H1 (cell line): Measurements from ENCODE around the gene PLEKHG1. TPM values are rescaled to one million over a fixed set of nuclear protein-coding genes. Genes with fewer than 3 reads are reported as not detected.

ENCODE experiments used
- CTCF ChIA-PET: fragments of 300-600 bp; sonication (Branson Sonifier 250); formaldehyde crosslinking; loops from one replicate; lab custom pipeline; 2021; ENCODE audit not compliant: partially characterized antibody; lab: Charles Lee
- POLR2A ChIA-PET: fragments of 300-600 bp; sonication (Branson Sonifier 250); formaldehyde crosslinking; loops from one replicate; lab custom pipeline; 2021; ENCODE audit warnings: inconsistent platforms; ENCODE audit not compliant: partially characterized antibody; lab: Charles Lee
- DNase-seq, 2 experiments: peaks; one replicate each; pipeline versions ENCODE4 v3.0.0 to v3.0.0-alpha.2; 2010 to 2022; ENCODE audit warnings: low spot score in 2 of 2, low read depth in 1 of 2, mixed read lengths in 1 of 2
- FAIRE-seq: peaks from 2 replicates; lab custom pipeline; 2011; peaks lifted over from hg19 to GRCh38; lab: Jason Lieb, UNC
- H2AFZ ChIP-seq: 2 replicates; pipeline ENCODE4 v1.8.1; 2012; ENCODE audit warnings: low read length, inconsistent platforms
- H2AK5ac ChIP-seq: 2 replicates; pipeline ENCODE4 v1.6.1; 2013; ENCODE audit warnings: low read depth, low read length
- H2BK120ac ChIP-seq: replicated peaks from 2 replicates; pipeline ENCODE3; 2013; ENCODE audit warnings: low read depth, low read length, inconsistent platforms
- H2BK12ac ChIP-seq: 2 replicates; pipeline ENCODE4 v1.6.1; 2013; ENCODE audit warnings: low read depth, low read length
- H2BK15ac ChIP-seq: 2 replicates; pipeline ENCODE4 v1.6.1; 2013; ENCODE audit warnings: low read length
- H2BK20ac ChIP-seq: 2 replicates; pipeline ENCODE4 v1.6.1; 2013; ENCODE audit warnings: low read length
- H2BK5ac ChIP-seq: 2 replicates; pipeline ENCODE4 v1.6.1; 2013; ENCODE audit warnings: low read depth, low read length
- H3K14ac ChIP-seq: 2 replicates; pipeline ENCODE4 v1.6.1; 2013; ENCODE audit warnings: inconsistent platforms; ENCODE audit not compliant: insufficient read length
- H3K18ac ChIP-seq: 2 replicates; pipeline ENCODE4 v1.6.1; 2013; ENCODE audit warnings: low read length; ENCODE audit errors: extremely low read depth
- H3K23ac ChIP-seq: 2 replicates; pipeline ENCODE4 v1.6.1; 2013; ENCODE audit warnings: inconsistent platforms; ENCODE audit not compliant: insufficient read length
- H3K23me2 ChIP-seq: 2 replicates; pipeline ENCODE4 v1.6.1; 2013; ENCODE audit warnings: low read depth, low read length
- H3K27ac ChIP-seq: 2 replicates; pipeline ENCODE4 v1.6.1; 2011; ENCODE audit warnings: low read depth, low read length, inconsistent platforms
- H3K27me3 ChIP-seq, 4 experiments: replicated peaks in 1 of 4; 1 replicate in 1 of 4; 2 replicates in 3 of 4; pipeline versions ENCODE4 v1.6.1 to v1.8.1; 2011 to 2013; ENCODE audit warnings: low read length in 3 of 4, mild to moderate bottlenecking in 3 of 4, inconsistent platforms in 2 of 4, mixed read lengths in 2 of 4, moderate library complexity in 1 of 4; ENCODE audit not compliant: control insufficient read depth in 3 of 4, insufficient read depth in 3 of 4; ENCODE audit errors: extremely low read depth in 1 of 4
- H3K36me3 ChIP-seq, 4 experiments: 2 replicates each; pipeline versions ENCODE4 v1.6.1 to v1.8.1; 2011 to 2013; ENCODE audit warnings: mild to moderate bottlenecking in 4 of 4, low read length in 3 of 4, moderate library complexity in 2 of 4, control low read depth in 1 of 4, inconsistent platforms in 1 of 4; ENCODE audit not compliant: insufficient read depth in 4 of 4, control insufficient read depth in 2 of 4
- H3K4ac ChIP-seq: replicated peaks from 2 replicates; pipeline ENCODE3; 2013; ENCODE audit warnings: low read length, low read depth, mixed read lengths, inconsistent platforms; ENCODE audit not compliant: insufficient read length
- H3K4me1 ChIP-seq, 4 experiments: replicated peaks in 1 of 4; 1 replicate in 1 of 4; 2 replicates in 3 of 4; pipeline versions ENCODE4 v1.6.1 to v1.8.1; 2011 to 2013; ENCODE audit warnings: low read length in 3 of 4, inconsistent platforms in 2 of 4, mixed read lengths in 1 of 4; ENCODE audit not compliant: insufficient read depth in 4 of 4, control insufficient read depth in 3 of 4
- H3K4me2 ChIP-seq, 2 experiments: 2 replicates each; pipeline versions ENCODE4 v1.6.1 to v1.8.1; 2011 to 2013; ENCODE audit warnings: low read depth in 2 of 2, low read length in 2 of 2, control low read depth in 1 of 2, inconsistent platforms in 1 of 2, mild to moderate bottlenecking in 1 of 2; ENCODE audit not compliant: insufficient read depth in 1 of 2
- H3K4me3 ChIP-seq, 4 experiments: fragments of 200-600, 300-600 bp in 1 of 4; sonication (generic), shearing (Covaris generic), sonication (Bioruptor Twin) in 1 of 4; 2 replicates each; pipeline versions ENCODE4 v1.5.1 to v1.8.1; 2011 to 2016; ENCODE audit warnings: low read length in 4 of 4, low read depth in 3 of 4, control low read depth in 2 of 4, inconsistent platforms in 2 of 4, mild to moderate bottlenecking in 2 of 4, mixed read lengths in 1 of 4, moderate library complexity in 1 of 4; ENCODE audit not compliant: insufficient read depth in 2 of 4; ENCODE audit errors: extremely low read depth in 1 of 4
- H3K56ac ChIP-seq: replicated peaks from 2 replicates; pipeline ENCODE3; 2013; ENCODE audit warnings: low read depth, mild to moderate bottlenecking, mixed read lengths, low read length, inconsistent platforms; ENCODE audit not compliant: insufficient read length
- H3K79me1 ChIP-seq: 2 replicates; pipeline ENCODE4 v1.6.1; 2013; ENCODE audit warnings: low read depth, low read length, control low read depth
- H3K79me2 ChIP-seq, 2 experiments: 2 replicates each; pipeline versions ENCODE4 v1.6.1 to v1.8.1; 2012 to 2013; ENCODE audit warnings: low read length in 2 of 2, mild to moderate bottlenecking in 2 of 2, inconsistent platforms in 1 of 2; ENCODE audit not compliant: insufficient read depth in 2 of 2, control insufficient read depth in 1 of 2
- H3K9ac ChIP-seq, 4 experiments: replicated peaks in 1 of 4; 1 replicate in 1 of 4; 2 replicates in 3 of 4; pipeline versions ENCODE4 v1.6.1 to v1.8.1; 2011 to 2013; ENCODE audit warnings: low read depth in 3 of 4, low read length in 3 of 4, control low read depth in 2 of 4, mild to moderate bottlenecking in 2 of 4, moderate library complexity in 2 of 4, inconsistent platforms in 1 of 4; ENCODE audit errors: extremely low read depth in 1 of 4
- H3K9me3 ChIP-seq, 2 experiments: 2 replicates each; pipeline versions ENCODE4 v1.6.1 to v1.8.1; 2012 to 2013; ENCODE audit warnings: mild to moderate bottlenecking in 2 of 2, moderate library complexity in 2 of 2, control low read depth in 1 of 2, inconsistent platforms in 1 of 2, low read depth in 1 of 2, low read length in 1 of 2, mixed read lengths in 1 of 2; ENCODE audit not compliant: insufficient read depth in 2 of 2
- H4K20me1 ChIP-seq, 2 experiments: replicated peaks in 1 of 2; 2 replicates each; pipeline versions ENCODE3 to v1.8.1; 2011 to 2013; ENCODE audit warnings: inconsistent platforms in 2 of 2, low read length in 2 of 2, mild to moderate bottlenecking in 1 of 2; ENCODE audit not compliant: insufficient read depth in 2 of 2, control insufficient read depth in 1 of 2
- H4K5ac ChIP-seq: 2 replicates; pipeline ENCODE4 v1.6.1; 2013; ENCODE audit warnings: low read length, low read depth, mixed read lengths, inconsistent platforms; ENCODE audit not compliant: insufficient read length
- H4K8ac ChIP-seq: 2 replicates; pipeline ENCODE4 v1.8.0; 2013; ENCODE audit warnings: mild to moderate bottlenecking, moderate library complexity, low read length, inconsistent platforms; ENCODE audit not compliant: insufficient read depth; ENCODE audit errors: extremely low read depth
- H4K91ac ChIP-seq: replicated peaks from 2 replicates; pipeline ENCODE3; 2013; ENCODE audit warnings: low read length, mixed read lengths, inconsistent platforms; ENCODE audit not compliant: insufficient read length
- ASH2L ChIP-seq: fragments of 200-600, 300-600 bp; sonication (generic); IDR thresholded peaks from one replicate; pipeline ENCODE4 v1.7.1; 2017; ENCODE audit warnings: low read length
- BCL11A ChIP-seq, 2 experiments: IDR thresholded peaks; one replicate each; pipeline ENCODE4 v1.6.1; 2011; ENCODE audit warnings: low read depth in 2 of 2, low read length in 2 of 2, mild to moderate bottlenecking in 2 of 2
- CREB1 ChIP-seq: IDR thresholded peaks from 2 replicates; pipeline ENCODE4 v1.6.1; 2012; ENCODE audit warnings: inconsistent platforms
- HDAC6 ChIP-seq: IDR thresholded peaks from one replicate; pipeline ENCODE4 v1.7.1; 2012; ENCODE audit warnings: low read depth, mild to moderate bottlenecking, inconsistent platforms, low read length, moderate library complexity
- NRF1 ChIP-seq: IDR thresholded peaks from 2 replicates; pipeline ENCODE4 v1.6.1; 2011; ENCODE audit warnings: mild to moderate bottlenecking, low read depth, low read length, improper control_type of control experiment
- RNF2 ChIP-seq: fragments of 200-900, 300-1000 bp; sonication (generic); IDR thresholded peaks from 2 replicates; pipeline ENCODE4 v1.7.1; 2016; ENCODE audit warnings: borderline replicate concordance, low read depth, mild to moderate bottlenecking, antibody characterized with exemption, low read length; ENCODE audit not compliant: poor library complexity, severe bottlenecking; ENCODE audit errors: missing control alignments
- YY1 ChIP-seq: IDR thresholded peaks from 2 replicates; pipeline ENCODE4 v1.6.1; 2011; ENCODE audit warnings: low read depth, mild to moderate bottlenecking, low read length
- WGBS, 2 experiments: shearing (Covaris generic) in 1 of 2; methylation state at CpG; one replicate each; pipeline versions ENCODE4 v1.1.6 to v1.1.7; 2013 to 2015; ENCODE audit warnings: low lambda C conversion rate in 2 of 2, mixed read lengths in 2 of 2, inconsistent platforms in 1 of 2, low coverage in 1 of 2, missing lambda C conversion rate in 1 of 2; ENCODE audit not compliant: insufficient replicate concordance in 2 of 2, insufficient coverage in 1 of 2, insufficient read length in 1 of 2; ENCODE audit errors: extremely low coverage in 1 of 2, missing lambda C conversion rate in 1 of 2; 5-methylcytosine and 5-hydroxymethylcytosine counted together
- polyA plus RNA-seq, 7 experiments: library from polyadenylated mRNA; depleted of rRNA in 3 of 7; stranded (reverse) in 5 of 7; unstranded in 2 of 7; fragments of >200 nt in 5 of 7; fragments of 200-250 nt in 2 of 7; gene quantifications; 1 replicate in 5 of 7; 2 replicates in 1 of 7; 4 replicates in 1 of 7; pipeline versions ENCODE4 v1.2.1 to v1.2.3, GENCODE V29; 2011 to 2013; ENCODE audit warnings: missing spikeins in 2 of 7, mixed read lengths in 2 of 7
- total RNA-seq: library from RNA; stranded (reverse); fragmentation: NEBNext Ultra II Directional; extraction: Animal tissue kit (Norgen Biotek cat#: 25700); gene quantifications from 2 replicates; pipeline ENCODE4 v1.2.1, GENCODE V29; 2021

Gene PLEKHG1
- total and polyA plus RNA-seq, 2 of the 8 experiments (the other 6 are each of a cell fraction or from before 2014, with no cell fraction given): 0.94 to 2.2 TPM

DNA sequence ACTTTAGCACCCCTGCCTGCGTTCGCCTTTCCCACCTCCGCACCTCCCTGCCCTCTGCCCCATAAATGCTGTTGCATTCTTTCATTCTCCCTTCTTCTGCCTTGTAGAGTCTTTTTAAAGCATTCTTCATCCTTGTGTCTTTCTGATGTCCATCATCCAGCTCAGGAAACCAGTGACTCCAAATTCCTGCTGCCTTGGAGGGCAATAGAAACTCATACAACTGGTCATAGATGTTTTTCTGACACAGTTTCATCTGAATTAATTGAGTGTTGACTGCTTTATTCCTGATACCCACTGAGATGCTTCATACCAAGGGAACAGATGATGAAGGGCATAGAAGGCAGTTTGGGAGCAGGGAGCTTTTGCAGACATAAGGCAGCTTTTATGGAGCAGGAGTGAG lies 19.6 kb downstream of the PLEKHG1 start:
- no peak overlapping the region for H3K23ac ChIP-seq
- H3K56ac ChIP-seq: no peak overlapping the region
- no peak overlapping the region for H3K4me2 ChIP-seq
- no peak overlapping the region for H2BK12ac ChIP-seq
- H3K79me2 ChIP-seq: no peaks in the 10 kb centered on the region
- H4K20me1 ChIP-seq: no peaks in the 10 kb centered on the region
- no peak overlapping the region for H4K91ac ChIP-seq
- no peak overlapping the region for H3K4me3 ChIP-seq
- H3K18ac ChIP-seq: no peak overlapping the region
- ChIA-PET POLR2A (no interaction called here), CTCF (interaction anchor here (0.8 to 1.6 kb wide), 3 partner anchors 9 to 201 kb away, joined by 3 to 6 read pairs (median 5); no protein-coding TSS in a partner anchor)
- H3K27me3 ChIP-seq: no peaks in the 10 kb centered on the region
- no peak overlapping the region for H4K8ac ChIP-seq
- no peak overlapping the region for H3K14ac ChIP-seq
- H3K9me3 ChIP-seq: no peaks in the 10 kb centered on the region
- H3K4ac ChIP-seq: no peak overlapping the region
- H3K79me1 ChIP-seq: no peaks in the 10 kb centered on the region
- H3K23me2 ChIP-seq: no peaks in the 10 kb centered on the region
- H3K4me1 ChIP-seq: peaks cover 0 to 3% (median 0%) of the 10 kb centered on the region in 4 experiments; a peak in 1 of 7 replicates
- H3K36me3 ChIP-seq: no peaks in the 10 kb centered on the region
- H3K27ac ChIP-seq: no peak overlapping the region
- DNase-seq (no peak), FAIRE-seq (no peak)
- 81% methylated on average over 3 of the region's 3 CpGs; no CpG with 5 or more reads in 1 of the 2 experiments for WGBS, 2 experiments
- H2BK20ac ChIP-seq: no peak overlapping the region
- no peak overlapping the region for H2AK5ac ChIP-seq
- H2BK120ac ChIP-seq: no peak overlapping the region
- no peak overlapping the region for H4K5ac ChIP-seq
- H2AFZ ChIP-seq: no peak overlapping the region
- no peak overlapping the region for H3K9ac ChIP-seq
- H2BK15ac ChIP-seq: no peak overlapping the region
- H2BK5ac ChIP-seq: no peak overlapping the region
- TF ChIP-seq HDAC6 (no peak), NRF1 (no peak), RNF2 (no peak), ASH2L (no peak), YY1 (no peak), BCL11A (IDR thresholded peaks at IDR 0.05; ENCODE audit: low read depth in 2 of 2, low read length in 2 of 2) (no peak), CREB1 (no peak)
